GM12873 (cell line): ENCODE results near the gene AANAT.

ENCODE experiments used
- CTCF ChIP-seq: IDR thresholded peaks from 2 replicates; pipeline ENCODE4 v1.5.1; 2012; ENCODE audit warnings: low read depth, mild to moderate bottlenecking, moderate library complexity, low read length, control low read depth; ENCODE audit not compliant: insufficient read depth; ENCODE audit errors: missing control alignments

AANAT gene

GRCh38 chr17:76461765-76462555 is 5.4 kb upstream of the AANAT start:
- TF ChIP-seq CTCF, result no peak

GRCh38 chr17:76462556-76463290 is 4.7 kb upstream of the AANAT start:
- no peak for TF ChIP-seq CTCF

- TF ChIP-seq CTCF, result no peak
Observed at GRCh38 chr17:76466775-76467130, 650 bp upstream of the AANAT start.

GRCh38 chr17:76467809-76468633 is 618 bp downstream of the AANAT start:
- TF ChIP-seq CTCF, result no peak

- no peak for TF ChIP-seq CTCF
Observed at GRCh38 chr17:76468634-76469010, 1.2 kb downstream of the AANAT start.

- TF ChIP-seq CTCF, result no peak
Observed at GRCh38 chr17:76469076-76469990, 1.9 kb downstream of the AANAT start.
